Body of pancreas (tissue), 4 donors: Measurements from ENCODE around the gene TRIM10.

ENCODE experiments used
- POLR2A ChIP-seq, 3 donors: fragments of 450-650 bp; IDR thresholded peaks; one replicate each; pipeline ENCODE4 v1.6.1; 2016; ENCODE audit warnings: antibody characterized with exemption in 3 of 3, mild to moderate bottlenecking in 2 of 3
- TF ChIP-seq, protein P1 (sequence below), 7 experiments: fragments of 450-650 bp in 4 of 7; fragments of 200-600 bp in 3 of 7; sonication (generic) in 3 of 7; IDR thresholded peaks; one replicate each; pipeline ENCODE4 v1.5.1; 2016 to 2019; ENCODE audit warnings: antibody characterized with exemption in 7 of 7

DNA sequence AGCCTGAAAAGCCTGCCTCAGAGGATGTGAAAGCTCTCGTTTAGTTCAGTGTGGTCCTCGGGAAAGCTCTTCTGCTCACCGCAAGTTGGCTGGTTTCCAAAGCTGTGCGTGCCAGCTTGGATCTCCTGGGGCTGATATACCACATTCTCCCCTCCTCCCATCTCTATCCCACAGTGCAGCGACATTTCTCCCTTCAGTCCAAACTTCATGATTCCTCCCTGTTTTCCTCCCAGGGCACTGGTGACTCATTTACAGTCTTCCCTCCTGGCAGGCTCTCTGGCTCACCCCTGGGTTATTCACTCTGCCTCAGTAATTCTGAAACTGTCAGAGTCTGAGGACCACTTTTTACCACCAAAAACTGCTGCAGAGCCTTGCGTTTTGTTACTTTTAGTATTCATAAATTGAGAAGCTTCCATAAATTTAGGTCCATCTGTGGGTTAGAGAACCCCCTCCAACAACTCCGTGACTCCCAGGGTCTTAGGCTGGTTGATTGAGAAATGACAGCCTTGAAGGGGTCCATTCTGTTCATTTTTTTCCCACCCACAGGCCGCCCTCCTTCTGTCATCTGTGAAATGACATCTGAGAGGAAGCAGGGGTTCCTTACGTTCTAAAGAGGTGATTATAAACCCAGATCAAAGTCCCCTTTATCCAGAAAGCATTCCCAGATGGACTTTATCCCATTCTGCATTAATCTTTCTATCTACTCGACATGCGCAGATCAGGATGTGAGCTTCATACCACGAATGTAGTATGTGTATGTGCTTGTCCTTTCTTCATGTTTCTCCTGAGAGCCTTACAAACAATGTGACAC is 6.1 kb downstream of the TRIM10 start:
- TF ChIP-seq, protein P1, sequence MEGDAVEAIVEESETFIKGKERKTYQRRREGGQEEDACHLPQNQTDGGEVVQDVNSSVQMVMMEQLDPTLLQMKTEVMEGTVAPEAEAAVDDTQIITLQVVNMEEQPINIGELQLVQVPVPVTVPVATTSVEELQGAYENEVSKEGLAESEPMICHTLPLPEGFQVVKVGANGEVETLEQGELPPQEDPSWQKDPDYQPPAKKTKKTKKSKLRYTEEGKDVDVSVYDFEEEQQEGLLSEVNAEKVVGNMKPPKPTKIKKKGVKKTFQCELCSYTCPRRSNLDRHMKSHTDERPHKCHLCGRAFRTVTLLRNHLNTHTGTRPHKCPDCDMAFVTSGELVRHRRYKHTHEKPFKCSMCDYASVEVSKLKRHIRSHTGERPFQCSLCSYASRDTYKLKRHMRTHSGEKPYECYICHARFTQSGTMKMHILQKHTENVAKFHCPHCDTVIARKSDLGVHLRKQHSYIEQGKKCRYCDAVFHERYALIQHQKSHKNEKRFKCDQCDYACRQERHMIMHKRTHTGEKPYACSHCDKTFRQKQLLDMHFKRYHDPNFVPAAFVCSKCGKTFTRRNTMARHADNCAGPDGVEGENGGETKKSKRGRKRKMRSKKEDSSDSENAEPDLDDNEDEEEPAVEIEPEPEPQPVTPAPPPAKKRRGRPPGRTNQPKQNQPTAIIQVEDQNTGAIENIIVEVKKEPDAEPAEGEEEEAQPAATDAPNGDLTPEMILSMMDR (IDR thresholded peaks at IDR 0.05): no peak
- TF ChIP-seq POLR2A (IDR thresholded peaks at IDR 0.05): no peak
